ENCODE data around the gene MIGA2. TPM values are rescaled to one million over a fixed set of nuclear protein-coding genes. Genes with fewer than 3 reads are reported as not detected.

MIGA2 gene
- total and polyA plus RNA-seq, 7 donors = 8.4 to 18.1 (median 13.7) TPM

- Histone ChIP-seq H3K27ac (peak overlapping the region; percentile 88), H3K36me3 (ENCODE audit: insufficient read depth in 1 of 2, low read depth in 1 of 2) (peaks cover 0 to 35% of the 10 kb centered on the region in 2 donors), H3K4me1 (peaks cover 22% of the 10 kb centered on the region), H3K4me3 (no peak overlapping the region), H3K27me3 (ENCODE audit: insufficient read depth in 3 of 3, low read length in 2 of 3) (no peaks in the 10 kb centered on the region), H3K9me3 (no peaks in the 10 kb centered on the region)
- no peak for DNase-seq
- intact Hi-C loops (cut with DNase I) = no loop called here
- no peak for ATAC-seq
- no peak for TF ChIP-seq CTCF (IDR thresholded peaks at IDR 0.05)
- WGBS, 3 donors = 72 to 83% (median 76%) methylated on average over 9 of the region's 9 CpGs
Measured at GRCh38 chr9:129022037-129022436, 14.4 kb upstream of the MIGA2 start.

GRCh38 chr9:129023036-129023907 lies 13.2 kb upstream of the MIGA2 start:
- peak overlapping the region; percentile 88 for H3K27ac ChIP-seq
- H3K36me3 ChIP-seq (ENCODE audit: insufficient read depth in 1 of 2, low read depth in 1 of 2) = peaks cover 0 to 23% of the 10 kb centered on the region in 2 donors
- WGBS, 3 donors = 45 to 53% (median 48%) methylated on average over 16 of the region's 16 CpGs
- DNase-seq (peak; percentile 89 to 95), ATAC-seq (peak; percentile 86 to 87 (median 86))
- H3K9me3 ChIP-seq = no peaks in the 10 kb centered on the region
- intact Hi-C loops (cut with DNase I) = no loop called here
- H3K4me3 ChIP-seq = peak overlapping the region; percentile 43
- TF ChIP-seq CTCF (IDR thresholded peaks at IDR 0.05) = no peak
- no peaks in the 10 kb centered on the region for H3K27me3 ChIP-seq (ENCODE audit: insufficient read depth in 3 of 3, low read length in 2 of 3)
- H3K4me1 ChIP-seq = peaks cover 29% of the 10 kb centered on the region

- intact Hi-C loops (cut with DNase I) = no loop called here
- WGBS, 3 donors = 19 to 25% (median 21%) methylated on average over 4 of the region's 4 CpGs
- DNase-seq (no peak), ATAC-seq (no peak)
- peaks cover 0 to 17% of the 10 kb centered on the region in 2 donors for H3K36me3 ChIP-seq (ENCODE audit: insufficient read depth in 1 of 2, low read depth in 1 of 2)
- TF ChIP-seq CTCF (IDR thresholded peaks at IDR 0.05) = no peak
- peak overlapping the region; percentile 43 for H3K4me3 ChIP-seq
- H3K9me3 ChIP-seq = no peaks in the 10 kb centered on the region
- H3K4me1 ChIP-seq = peaks cover 32% of the 10 kb centered on the region
- peak overlapping the region; percentile 88 for H3K27ac ChIP-seq
- H3K27me3 ChIP-seq (ENCODE audit: insufficient read depth in 3 of 3, low read length in 2 of 3) = no peaks in the 10 kb centered on the region
Measured at GRCh38 chr9:129023908-129024233, 12.6 kb upstream of the MIGA2 start.

- Histone ChIP-seq H3K27me3 (ENCODE audit: insufficient read depth in 3 of 3, low read length in 2 of 3) (no peaks in the 10 kb centered on the region), H3K4me1 (peaks cover 32% of the 10 kb centered on the region), H3K36me3 (ENCODE audit: insufficient read depth in 1 of 2, low read depth in 1 of 2) (no peaks in the 10 kb centered on the region), H3K9me3 (no peaks in the 10 kb centered on the region), H3K4me3 (peak overlapping the region; percentile 92), H3K27ac (peak overlapping the region; percentile 88)
- ATAC-seq (no peak), DNase-seq (peak in 1 of 2 donors; percentile 58)
- 34 to 54% (median 42%) methylated on average over 17 of the region's 17 CpGs for WGBS, 3 donors
- intact Hi-C loops (cut with DNase I) = loop anchor here (5.0 kb wide), 2 partner anchors 79 to 144 kb away; partner anchors contain the start of genes DOLK (in 1 of the 2), KYAT1 (in 1 of the 2), LRRC8A (in 1 of the 2) and NUP188 (in 1 of the 2)
- no peak for TF ChIP-seq CTCF (IDR thresholded peaks at IDR 0.05)
Measured at GRCh38 chr9:129026442-129027223, 9.8 kb upstream of the MIGA2 start.
